Erythroblast (primary cell): ENCODE measurements around the gene IFNA2.

Experiments
- DNase-seq, 2 experiments: peaks; one replicate each; lab custom pipeline; 2025; lab: John Stamatoyannopoulos, UW
- GATA1 ChIP-seq: IDR thresholded peaks from 2 replicates; pipeline ENCODE4 v1.6.1; 2011; ENCODE audit warnings: low read depth, mild to moderate bottlenecking, control low read depth, low read length, moderate library complexity
- POLR2A ChIP-seq: IDR thresholded peaks from 2 replicates; pipeline ENCODE4 v1.6.1; 2011; ENCODE audit warnings: mild to moderate bottlenecking, low read length

The IFNA2 gene

GRCh38 chr9:21348430-21348970 is 36.7 kb downstream of the IFNA2 start:
- TF ChIP-seq GATA1, result no peak
- no peak for TF ChIP-seq POLR2A
- DNase-seq, result no peak

GRCh38 chr9:21340735-21341134 is 44.5 kb downstream of the IFNA2 start:
- DNase-seq, result no peak
- no peak for TF ChIP-seq POLR2A
- TF ChIP-seq GATA1, result no peak

GRCh38 chr9:21336457-21336856 is 48.7 kb downstream of the IFNA2 start:
- TF ChIP-seq POLR2A (no peak), GATA1 (no peak)

GRCh38 chr9:21334701-21335632 is 50.2 kb downstream of the IFNA2 start, which contains the start of gene KLHL9:
Gene KLHL9, minus strand, starts transcription at chr9:21335404. Its CDS starts 545 bp downstream, at chr9:21334859.
- no peak for TF ChIP-seq GATA1
- TF ChIP-seq POLR2A, result peak; percentile 76

More at GRCh38 chr9:21336457-21336856, 48.7 kb downstream of the IFNA2 start:
- DNase-seq, result no peak

More at GRCh38 chr9:21334701-21335632, 50.2 kb downstream of the IFNA2 start, which contains the start of gene KLHL9:
- DNase-seq, result peak; percentile 92 to 94
